ENCODE results near the gene ANKRD13D.

DNA sequence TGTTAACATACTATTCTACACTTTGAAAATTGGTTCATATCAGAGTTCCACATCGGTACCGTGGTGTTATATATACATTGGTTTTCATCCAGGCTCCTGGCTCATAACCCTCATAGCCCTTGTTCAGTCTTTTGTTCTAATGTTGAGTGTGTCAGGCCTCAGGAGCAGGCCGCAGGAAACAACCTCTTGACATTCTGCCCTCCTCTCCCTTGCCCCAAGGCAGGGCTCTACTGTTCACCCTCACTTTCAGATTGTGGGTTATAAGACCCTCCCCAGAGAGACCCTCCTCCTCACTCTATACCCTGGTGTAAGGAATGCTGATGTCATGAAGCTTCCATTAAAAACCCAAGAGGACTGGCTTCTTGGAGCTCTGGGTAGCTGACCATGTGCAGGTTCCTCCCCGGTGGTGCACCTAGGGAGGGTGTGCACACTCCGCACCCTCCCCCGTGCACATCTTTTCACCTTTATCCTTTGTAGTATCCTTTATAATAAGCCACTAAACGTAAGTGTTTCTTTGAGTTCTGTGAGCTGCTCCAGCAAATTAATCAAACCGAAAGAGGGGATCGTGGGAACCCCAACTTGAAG, 26.3 kb downstream of the ANKRD13D start:
- TF ChIP-seq CTCF (conservative IDR thresholded peaks at IDR 0.05) (no peak), ZFX (IDR thresholded peaks at IDR 0.05) (no peak)

Data from C4-2B (cell line).